ENCODE data around the gene C2orf74. TPM values are rescaled to one million over a fixed set of nuclear protein-coding genes. Genes with fewer than 3 reads are reported as not detected.

The C2orf74 gene
- total RNA-seq: 10 to 100 TPM in 3 of 4 donors, 1 to 10 TPM in 1; 8.4 to 28.6 (median 21.2) TPM

- WGBS, 2 donors: 83 to 86% methylated on average over 5 of the region's 5 CpGs
- no peak for DNase-seq (ENCODE audit: low spot score in 2 of 2)
- Histone ChIP-seq H3K36me3 (peaks cover 0 to 93% (median 0%) of the 10 kb centered on the region in 3 donors), H3K9me3 (peaks cover 0 to 3% (median 0%) of the 10 kb centered on the region in 4 donors), H3K4me1 (no peaks in the 10 kb centered on the region), H3K4me3 (no peak within 1 kb of the TSS), H3K27ac (no peak within 1 kb of the TSS), H3K27me3 (no peaks in the 10 kb centered on the region)
- TF ChIP-seq POLR2A (IDR thresholded peaks at IDR 0.05) (no peak), EP300 (IDR thresholded peaks at IDR 0.05) (no peak)
- TF ChIP-seq, protein P1, sequence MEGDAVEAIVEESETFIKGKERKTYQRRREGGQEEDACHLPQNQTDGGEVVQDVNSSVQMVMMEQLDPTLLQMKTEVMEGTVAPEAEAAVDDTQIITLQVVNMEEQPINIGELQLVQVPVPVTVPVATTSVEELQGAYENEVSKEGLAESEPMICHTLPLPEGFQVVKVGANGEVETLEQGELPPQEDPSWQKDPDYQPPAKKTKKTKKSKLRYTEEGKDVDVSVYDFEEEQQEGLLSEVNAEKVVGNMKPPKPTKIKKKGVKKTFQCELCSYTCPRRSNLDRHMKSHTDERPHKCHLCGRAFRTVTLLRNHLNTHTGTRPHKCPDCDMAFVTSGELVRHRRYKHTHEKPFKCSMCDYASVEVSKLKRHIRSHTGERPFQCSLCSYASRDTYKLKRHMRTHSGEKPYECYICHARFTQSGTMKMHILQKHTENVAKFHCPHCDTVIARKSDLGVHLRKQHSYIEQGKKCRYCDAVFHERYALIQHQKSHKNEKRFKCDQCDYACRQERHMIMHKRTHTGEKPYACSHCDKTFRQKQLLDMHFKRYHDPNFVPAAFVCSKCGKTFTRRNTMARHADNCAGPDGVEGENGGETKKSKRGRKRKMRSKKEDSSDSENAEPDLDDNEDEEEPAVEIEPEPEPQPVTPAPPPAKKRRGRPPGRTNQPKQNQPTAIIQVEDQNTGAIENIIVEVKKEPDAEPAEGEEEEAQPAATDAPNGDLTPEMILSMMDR (IDR thresholded peaks at IDR 0.05): no peak
Observed at GRCh38 chr2:61161888-61162287, at the start of gene C2orf74. TSS of gene C2orf74 (plus strand) at chr2:61162188. CDS start at chr2:61162515, 327 bp downstream.

DNA sequence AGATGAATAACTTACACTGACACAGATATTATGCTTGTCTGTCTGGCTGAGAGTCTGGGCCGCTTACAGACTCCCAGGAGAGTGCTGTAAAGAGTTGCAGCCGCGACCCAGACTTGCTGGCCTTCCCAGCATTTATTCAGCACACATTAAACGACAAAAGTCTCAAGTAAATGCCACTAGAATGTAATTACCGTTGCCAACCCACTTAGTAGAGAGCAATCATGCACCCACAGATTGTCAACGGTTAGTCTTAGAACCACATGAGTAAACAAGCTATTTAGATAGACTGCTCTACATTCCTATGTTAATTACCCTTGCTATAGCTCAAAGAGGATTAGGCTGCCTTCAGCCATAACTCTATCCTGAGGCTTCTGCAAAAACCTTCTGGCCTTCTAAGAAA lies 47.8 kb upstream of the C2orf74 start:
- H3K36me3 ChIP-seq: peaks cover 0 to 94% (median 0%) of the 10 kb centered on the region in 3 donors
- no peak overlapping the region for H3K27ac ChIP-seq
- 64 to 67% methylated on average over 6 of the region's 6 CpGs for WGBS, 2 donors

GRCh38 chr2:61116302-61116701 lies 45.7 kb upstream of the C2orf74 start:
- Histone ChIP-seq H3K4me1 (no peaks in the 10 kb centered on the region), H3K9me3 (no peaks in the 10 kb centered on the region), H3K36me3 (peaks cover 0 to 95% (median 0%) of the 10 kb centered on the region in 3 donors), H3K27me3 (no peaks in the 10 kb centered on the region), H3K4me3 (no peak overlapping the region), H3K27ac (no peak overlapping the region)
- 93 to 94% methylated on average over 2 of the region's 2 CpGs for WGBS, 2 donors
- TF ChIP-seq EP300 (IDR thresholded peaks at IDR 0.05) (no peak), POLR2A (IDR thresholded peaks at IDR 0.05) (no peak)
- TF ChIP-seq, protein P1 (IDR thresholded peaks at IDR 0.05): no peak
- no peak for DNase-seq (ENCODE audit: low spot score in 2 of 2)

More for the DNA sequence above, 47.8 kb upstream of the C2orf74 start:
- DNase-seq (ENCODE audit: low spot score in 2 of 2): no peak
- H3K27me3 ChIP-seq: no peaks in the 10 kb centered on the region
- TF ChIP-seq, protein P1 (IDR thresholded peaks at IDR 0.05): no peak
- TF ChIP-seq EP300 (IDR thresholded peaks at IDR 0.05) (no peak), POLR2A (IDR thresholded peaks at IDR 0.05) (no peak)
- H3K9me3 ChIP-seq: no peaks in the 10 kb centered on the region
- no peak overlapping the region for H3K4me3 ChIP-seq
- H3K4me1 ChIP-seq: no peaks in the 10 kb centered on the region

GRCh38 chr2:61117534-61117933 lies 44.5 kb upstream of the C2orf74 start:
- Histone ChIP-seq H3K4me1 (no peaks in the 10 kb centered on the region), H3K27me3 (no peaks in the 10 kb centered on the region), H3K4me3 (no peak overlapping the region), H3K36me3 (peaks cover 0 to 84% (median 0%) of the 10 kb centered on the region in 3 donors), H3K9me3 (no peaks in the 10 kb centered on the region), H3K27ac (no peak overlapping the region)
- DNase-seq (ENCODE audit: low spot score in 2 of 2): no peak
- TF ChIP-seq POLR2A (IDR thresholded peaks at IDR 0.05): no peak
- TF ChIP-seq EP300 (IDR thresholded peaks at IDR 0.05): no peak
- TF ChIP-seq, protein P1 (IDR thresholded peaks at IDR 0.05): no peak
- WGBS, 2 donors: 91 to 92% methylated on average over 1 of the region's 1 CpG

- peaks cover 0 to 16% (median 0%) of the 10 kb centered on the region in 4 donors for H3K9me3 ChIP-seq
- no peak overlapping the region for H3K4me3 ChIP-seq
- TF ChIP-seq EP300 (IDR thresholded peaks at IDR 0.05) (no peak), POLR2A (IDR thresholded peaks at IDR 0.05) (no peak)
- TF ChIP-seq, protein P1 (IDR thresholded peaks at IDR 0.05): no peak
- no peaks in the 10 kb centered on the region for H3K27me3 ChIP-seq
- WGBS, 2 donors: 88 to 91% methylated on average over 3 of the region's 3 CpGs
- no peak for DNase-seq (ENCODE audit: low spot score in 2 of 2)
- no peak overlapping the region for H3K27ac ChIP-seq
- H3K36me3 ChIP-seq: peaks cover 0 to 39% (median 0%) of the 10 kb centered on the region in 3 donors
- no peaks in the 10 kb centered on the region for H3K4me1 ChIP-seq
Observed at GRCh38 chr2:61125123-61125710, 36.8 kb upstream of the C2orf74 start.
